Breast epithelium (tissue), 4 donors: ENCODE data around the gene DYSF. TPM values are rescaled to one million over a fixed set of nuclear protein-coding genes. Genes with fewer than 3 reads are reported as not detected.

Source experiments
- DNase-seq, 2 donors: peaks; one replicate each; pipeline ENCODE4 v3.0.0-alpha.2; 2019; ENCODE audit warnings: low spot score in 2 of 2
- H3K27ac ChIP-seq, 2 donors: fragments of 200-600 bp; sonication (generic) in 1 of 2; one replicate each; pipeline ENCODE4 v1.5.1; 2016 to 2019; ENCODE audit warnings: mild to moderate bottlenecking in 1 of 2
- H3K27me3 ChIP-seq, 2 donors: fragments of 200-600 bp; sonication (generic) in 1 of 2; one replicate each; pipeline versions ENCODE4 v1.5.1 to v1.6.0; 2017 to 2019; ENCODE audit warnings: control low read depth in 1 of 2, mild to moderate bottlenecking in 1 of 2
- H3K36me3 ChIP-seq: fragments of 200-600 bp; one replicate; pipeline ENCODE4 v1.5.1; 2019
- H3K4me1 ChIP-seq, 2 donors: fragments of 200-600 bp; sonication (generic); one replicate each; pipeline ENCODE4 v1.5.1; 2016 to 2019; ENCODE audit warnings: control low read depth in 1 of 2
- H3K4me3 ChIP-seq, 3 donors: fragments of 200-600 bp; sonication (generic); 1 replicate in 2 of 3; 2 replicates in 1 of 3; pipeline ENCODE4 v1.5.1; 2016 to 2019; ENCODE audit warnings: mild to moderate bottlenecking in 3 of 3, moderate library complexity in 2 of 3
- H3K9me3 ChIP-seq, 2 donors: fragments of 200-600 bp; sonication (generic) in 1 of 2; one replicate each; pipeline ENCODE4 v1.5.1; 2016 to 2019; ENCODE audit warnings: control low read depth in 1 of 2
- CTCF ChIP-seq, 3 donors: fragments of 450-650 bp; IDR thresholded peaks; one replicate each; pipeline ENCODE4 v1.5.1; 2016 to 2017; ENCODE audit warnings: antibody characterized with exemption in 3 of 3, mild to moderate bottlenecking in 3 of 3, moderate library complexity in 3 of 3
- POLR2A ChIP-seq: fragments of 450-650 bp; IDR thresholded peaks from one replicate; pipeline ENCODE4 v1.6.1; 2016; ENCODE audit warnings: antibody characterized with exemption, mild to moderate bottlenecking, moderate library complexity
- POLR2AphosphoS5 ChIP-seq, 3 donors: sonication (generic); formaldehyde crosslinking; IDR thresholded peaks; one replicate each; pipeline ENCODE4 v1.6.1; 2017; ENCODE audit warnings: antibody characterized with exemption in 3 of 3
- intact Hi-C: fragments of 100-400 bp; cut with DNase I; formaldehyde crosslinking; loops from one replicate; pipeline ENCODE4 v1.15.1; 2023; ENCODE audit warnings: low total_unique reads
- total RNA-seq, 3 donors: library from RNA; depleted of rRNA; stranded (reverse); fragments of >200 nt; gene quantifications; one replicate each; pipeline ENCODE4 v1.1.0, GENCODE V29; 2016

The DYSF gene
- total RNA-seq, 3 donors from 2014 or later = 3.0 to 15.7 (median 4.8) TPM

- Histone ChIP-seq H3K4me3 (no peak overlapping the region), H3K36me3 (no peaks in the 10 kb centered on the region), H3K27me3 (no peaks in the 10 kb centered on the region), H3K27ac (no peak overlapping the region), H3K4me1 (no peaks in the 10 kb centered on the region), H3K9me3 (no peaks in the 10 kb centered on the region)
- intact Hi-C loops = no loop called here
- TF ChIP-seq POLR2AphosphoS5 (IDR thresholded peaks at IDR 0.05) (no peak), POLR2A (no peak), CTCF (IDR thresholded peaks at IDR 0.05) (no peak)
- DNase-seq = no peak
These were observed 23.9 kb downstream of the DYSF start for GRCh38 chr2:71477231-71477691.

GRCh38 chr2:71478806-71479205 is 25.4 kb downstream of the DYSF start:
- Histone ChIP-seq H3K9me3 (no peaks in the 10 kb centered on the region), H3K27ac (no peak overlapping the region), H3K4me1 (no peaks in the 10 kb centered on the region), H3K27me3 (no peaks in the 10 kb centered on the region), H3K36me3 (no peaks in the 10 kb centered on the region), H3K4me3 (no peak overlapping the region)
- DNase-seq = no peak
- TF ChIP-seq CTCF (IDR thresholded peaks at IDR 0.05) (no peak), POLR2A (no peak), POLR2AphosphoS5 (IDR thresholded peaks at IDR 0.05) (no peak)
- intact Hi-C loops = no loop called here

- no peaks in the 10 kb centered on the region for H3K36me3 ChIP-seq
These were observed 25.9 kb downstream of the DYSF start for GRCh38 chr2:71479261-71479660.

GRCh38 chr2:71481111-71481510 is 27.8 kb downstream of the DYSF start:
- Histone ChIP-seq H3K9me3 (no peaks in the 10 kb centered on the region), H3K4me1 (no peaks in the 10 kb centered on the region), H3K4me3 (no peak overlapping the region), H3K27me3 (no peaks in the 10 kb centered on the region), H3K36me3 (no peaks in the 10 kb centered on the region), H3K27ac (no peak overlapping the region)
- no peak for TF ChIP-seq CTCF (IDR thresholded peaks at IDR 0.05)
- no peak for TF ChIP-seq POLR2AphosphoS5 (IDR thresholded peaks at IDR 0.05)
- TF ChIP-seq POLR2A = no peak
- intact Hi-C loops = no loop called here
- no peak for DNase-seq

More at GRCh38 chr2:71479261-71479660, 25.9 kb downstream of the DYSF start:
- DNase-seq = no peak
- no peaks in the 10 kb centered on the region for H3K27me3 ChIP-seq
- H3K4me3 ChIP-seq = no peak overlapping the region
- no peaks in the 10 kb centered on the region for H3K9me3 ChIP-seq
- H3K27ac ChIP-seq = no peak overlapping the region
- no peak for TF ChIP-seq POLR2AphosphoS5 (IDR thresholded peaks at IDR 0.05)
- no peak for TF ChIP-seq CTCF (IDR thresholded peaks at IDR 0.05)
- TF ChIP-seq POLR2A = no peak
- intact Hi-C loops = no loop called here
- H3K4me1 ChIP-seq = no peaks in the 10 kb centered on the region

GRCh38 chr2:71482055-71482454 is 28.7 kb downstream of the DYSF start:
- Histone ChIP-seq H3K27ac (no peak overlapping the region), H3K9me3 (no peaks in the 10 kb centered on the region), H3K36me3 (no peaks in the 10 kb centered on the region), H3K27me3 (no peaks in the 10 kb centered on the region), H3K4me1 (no peaks in the 10 kb centered on the region), H3K4me3 (no peak overlapping the region)
- no peak for TF ChIP-seq POLR2AphosphoS5 (IDR thresholded peaks at IDR 0.05)
- TF ChIP-seq CTCF (IDR thresholded peaks at IDR 0.05) = no peak
- no peak for TF ChIP-seq POLR2A
- DNase-seq = no peak
- intact Hi-C loops = no loop called here
